H9 (cell line): ENCODE results near the gene INTS6L. TPM values are rescaled to one million over a fixed set of nuclear protein-coding genes. Genes with fewer than 3 reads are reported as not detected.

Experiments used
- DNase-seq: peaks from one replicate; pipeline ENCODE4 v3.0.0-alpha.2; 2017
- H2AFZ ChIP-seq: one replicate; pipeline ENCODE4 v1.6.1; 2013; ENCODE audit warnings: mild to moderate bottlenecking, low read length, control low read depth, moderate library complexity
- H2AK5ac ChIP-seq: 2 replicates; pipeline ENCODE4 v1.6.1; 2013; ENCODE audit warnings: low read length, control low read depth, mixed read lengths; ENCODE audit not compliant: insufficient read length
- H2BK120ac ChIP-seq: one replicate; pipeline ENCODE4 v1.6.1; 2013; ENCODE audit warnings: low read depth, mild to moderate bottlenecking, low read length, control low read depth, inconsistent platforms; ENCODE audit not compliant: poor library complexity, severe bottlenecking
- H2BK12ac ChIP-seq: 2 replicates; pipeline ENCODE4 v1.6.1; 2013; ENCODE audit warnings: low read length, control low read depth, mixed read lengths, low read depth; ENCODE audit not compliant: insufficient read length
- H2BK15ac ChIP-seq: 2 replicates; pipeline ENCODE4 v1.6.1; 2013; ENCODE audit warnings: low read depth, low read length, control low read depth
- H2BK20ac ChIP-seq: one replicate; pipeline ENCODE4 v1.6.1; 2013; ENCODE audit warnings: low read depth, mild to moderate bottlenecking, low read length, control low read depth, inconsistent platforms; ENCODE audit not compliant: poor library complexity, severe bottlenecking
- H2BK5ac ChIP-seq: 2 replicates; pipeline ENCODE4 v1.6.1; 2013; ENCODE audit warnings: low read length, control low read depth, mixed read lengths; ENCODE audit not compliant: insufficient read length
- H3K14ac ChIP-seq: 2 replicates; pipeline ENCODE4 v1.6.1; 2013; ENCODE audit warnings: low read length, control low read depth; ENCODE audit not compliant: insufficient read depth
- H3K18ac ChIP-seq: 2 replicates; pipeline ENCODE4 v1.6.1; 2013; ENCODE audit warnings: low read depth, mild to moderate bottlenecking, mixed read lengths, low read length, control low read depth; ENCODE audit not compliant: insufficient read length
- H3K23ac ChIP-seq: 2 replicates; pipeline ENCODE4 v1.6.1; 2013; ENCODE audit warnings: low read length, control low read depth, mixed read lengths, low read depth; ENCODE audit not compliant: insufficient read length
- H3K23me2 ChIP-seq: 2 replicates; pipeline ENCODE4 v1.6.1; 2013; ENCODE audit warnings: low read depth, mild to moderate bottlenecking, mixed read lengths, low read length, control low read depth; ENCODE audit not compliant: insufficient read length, poor library complexity, severe bottlenecking
- H3K27ac ChIP-seq: 2 replicates; pipeline ENCODE4 v1.5.1; 2013; ENCODE audit warnings: low read length, control low read depth, mixed read lengths, low read depth; ENCODE audit not compliant: insufficient read length
- H3K27me3 ChIP-seq: 2 replicates; pipeline ENCODE4 v1.6.1; 2013; ENCODE audit warnings: low read length, control low read depth, inconsistent platforms; ENCODE audit not compliant: insufficient read depth
- H3K4ac ChIP-seq: 2 replicates; pipeline ENCODE4 v1.6.1; 2013; ENCODE audit warnings: low read depth, mild to moderate bottlenecking, control low read depth, inconsistent platforms, low read length, moderate library complexity
- H3K4me1 ChIP-seq: 2 replicates; pipeline ENCODE4 v1.6.1; 2013; ENCODE audit warnings: low read length, control low read depth, inconsistent platforms; ENCODE audit not compliant: insufficient read depth
- H3K4me2 ChIP-seq: 2 replicates; pipeline ENCODE4 v1.6.1; 2013; ENCODE audit warnings: low read length, control low read depth, mixed read lengths; ENCODE audit not compliant: insufficient read length, insufficient read depth
- H3K56ac ChIP-seq: 2 replicates; pipeline ENCODE4 v1.6.1; 2013; ENCODE audit warnings: low read depth, mild to moderate bottlenecking, mixed read lengths, low read length, control low read depth; ENCODE audit not compliant: insufficient read length
- H3K79me1 ChIP-seq: 2 replicates; pipeline ENCODE4 v1.6.1; 2013; ENCODE audit warnings: low read depth, mild to moderate bottlenecking, moderate library complexity, low read length, control low read depth, inconsistent platforms; ENCODE audit not compliant: insufficient read depth, poor library complexity, severe bottlenecking
- H3K79me2 ChIP-seq: 2 replicates; pipeline ENCODE4 v1.6.1; 2013; ENCODE audit warnings: low read length, control low read depth, inconsistent platforms; ENCODE audit not compliant: insufficient read depth
- H3K9ac ChIP-seq: 2 replicates; pipeline ENCODE4 v1.6.1; 2013; ENCODE audit warnings: low read length, control low read depth, mixed read lengths; ENCODE audit not compliant: insufficient read length; ENCODE audit errors: extremely low read depth
- H3K9me3 ChIP-seq: one replicate; pipeline ENCODE4 v1.6.1; 2013; ENCODE audit warnings: low read depth, low read length, inconsistent platforms; ENCODE audit not compliant: control insufficient read depth
- H3T11ph ChIP-seq: one replicate; pipeline ENCODE4 v1.6.1; 2013; ENCODE audit warnings: mild to moderate bottlenecking, low read length, control low read depth, inconsistent platforms
- H4K20me1 ChIP-seq: one replicate; pipeline ENCODE4 v1.6.1; 2013; ENCODE audit not compliant: control insufficient read depth, insufficient read length, insufficient read depth
- H4K5ac ChIP-seq: 2 replicates; pipeline ENCODE4 v1.6.1; 2013; ENCODE audit warnings: low read depth, mild to moderate bottlenecking, mixed read lengths, low read length, control low read depth; ENCODE audit not compliant: insufficient read length
- H4K8ac ChIP-seq: replicated peaks from 2 replicates; pipeline ENCODE4 v1.6.1; 2013; ENCODE audit warnings: low read length, control low read depth, mixed read lengths, low read depth; ENCODE audit not compliant: insufficient read length
- H4K91ac ChIP-seq: 2 replicates; pipeline ENCODE4 v1.6.1; 2013; ENCODE audit warnings: low read depth, mild to moderate bottlenecking, moderate library complexity, mixed read lengths, low read length, control low read depth; ENCODE audit not compliant: insufficient read length
- H3K27ac Mint-ChIP-seq, 3 experiments: 2 replicates in 2 of 3; 3 replicates in 1 of 3; pipeline ENCODE4 v1.8.0; 2020 to 2021; ENCODE audit warnings: mixed read lengths in 3 of 3, mild to moderate bottlenecking in 1 of 3, moderate library complexity in 1 of 3
- H3K27me3 Mint-ChIP-seq: 2 replicates; pipeline ENCODE4 v1.8.0; 2021; ENCODE audit warnings: low read depth, mild to moderate bottlenecking, moderate library complexity, mixed read lengths
- H3K36me3 Mint-ChIP-seq, 3 experiments: 2 replicates in 2 of 3; 3 replicates in 1 of 3; pipeline ENCODE4 v1.8.0; 2020 to 2021; ENCODE audit warnings: low read depth in 3 of 3, mixed read lengths in 3 of 3; ENCODE audit not compliant: insufficient read depth in 1 of 3
- H3K4me1 Mint-ChIP-seq, 2 experiments: 2 replicates each; pipeline ENCODE4 v1.8.0; 2020; ENCODE audit warnings: mixed read lengths in 2 of 2
- H3K4me3 Mint-ChIP-seq, 2 experiments: 2 replicates in 1 of 2; 3 replicates in 1 of 2; pipeline ENCODE4 v1.8.0; 2020 to 2021; ENCODE audit warnings: mild to moderate bottlenecking in 2 of 2, mixed read lengths in 2 of 2, moderate library complexity in 1 of 2
- H3K9me3 Mint-ChIP-seq, 2 experiments: 2 replicates in 1 of 2; 3 replicates in 1 of 2; pipeline ENCODE4 v1.8.0; 2020; ENCODE audit warnings: mild to moderate bottlenecking in 2 of 2, mixed read lengths in 2 of 2, moderate library complexity in 1 of 2
- WGBS: extraction: QIAGEN DNeasy Blood & Tissue Kit; methylation state at CpG from one replicate; pipeline ENCODE4 v1.1.7; 2013; ENCODE audit warnings: missing lambda C conversion rate, low lambda C conversion rate, mixed read lengths; ENCODE audit not compliant: insufficient read length; ENCODE audit errors: extremely low coverage; 5-methylcytosine and 5-hydroxymethylcytosine counted together
- total RNA-seq: library from RNA; stranded (reverse); gene quantifications from 2 replicates; pipeline ENCODE4 v1.2.1, GENCODE V29; 2021
- TF ChIP-seq, protein P1 (sequence below): fragments of 200-600 bp; sonication (generic); conservative IDR thresholded peaks from 3 replicates; pipeline ENCODE4 v1.8.0; 2021; ENCODE audit warnings: antibody characterized with exemption, mild to moderate bottlenecking

INTS6L gene
- total RNA-seq, 1 experiment from 2014 or later: 7.8 TPM

DNA sequence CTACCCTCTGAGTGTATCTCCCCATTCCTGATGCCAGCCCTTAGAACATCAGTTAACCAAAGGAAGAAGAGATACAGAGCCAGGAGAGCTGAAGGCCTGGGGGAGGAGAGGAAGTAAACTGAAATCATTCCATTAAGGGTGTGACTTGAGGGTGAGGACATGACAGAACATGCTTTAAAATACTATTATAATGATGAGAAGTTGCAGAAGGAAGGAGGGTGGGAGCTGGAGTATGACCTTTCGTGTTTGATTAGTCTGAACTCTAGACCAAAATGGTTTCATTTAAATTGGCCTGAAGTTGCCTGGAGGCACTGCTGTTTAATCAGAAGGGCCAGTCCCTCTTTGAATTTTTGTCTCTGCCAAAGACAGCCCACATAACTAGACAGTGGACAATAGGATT is 11.4 kb downstream of the INTS6L start:
- no peaks in the 10 kb centered on the region for H3K27me3 ChIP-seq
- H2AK5ac ChIP-seq: no peak overlapping the region
- H3K56ac ChIP-seq: no peak overlapping the region
- no peaks in the 10 kb centered on the region for H3K4me1 ChIP-seq
- no peak overlapping the region for H4K91ac ChIP-seq
- no peak overlapping the region for H3K18ac ChIP-seq
- H3K79me2 ChIP-seq: no peaks in the 10 kb centered on the region
- peaks cover 0 to 2% (median 0%) of the 10 kb centered on the region in 3 experiments; a peak in 1 of 7 replicates for H3K36me3 Mint-ChIP-seq
- no peak overlapping the region for H2BK20ac ChIP-seq
- H3K79me1 ChIP-seq: no peaks in the 10 kb centered on the region
- TF ChIP-seq, protein P1, sequence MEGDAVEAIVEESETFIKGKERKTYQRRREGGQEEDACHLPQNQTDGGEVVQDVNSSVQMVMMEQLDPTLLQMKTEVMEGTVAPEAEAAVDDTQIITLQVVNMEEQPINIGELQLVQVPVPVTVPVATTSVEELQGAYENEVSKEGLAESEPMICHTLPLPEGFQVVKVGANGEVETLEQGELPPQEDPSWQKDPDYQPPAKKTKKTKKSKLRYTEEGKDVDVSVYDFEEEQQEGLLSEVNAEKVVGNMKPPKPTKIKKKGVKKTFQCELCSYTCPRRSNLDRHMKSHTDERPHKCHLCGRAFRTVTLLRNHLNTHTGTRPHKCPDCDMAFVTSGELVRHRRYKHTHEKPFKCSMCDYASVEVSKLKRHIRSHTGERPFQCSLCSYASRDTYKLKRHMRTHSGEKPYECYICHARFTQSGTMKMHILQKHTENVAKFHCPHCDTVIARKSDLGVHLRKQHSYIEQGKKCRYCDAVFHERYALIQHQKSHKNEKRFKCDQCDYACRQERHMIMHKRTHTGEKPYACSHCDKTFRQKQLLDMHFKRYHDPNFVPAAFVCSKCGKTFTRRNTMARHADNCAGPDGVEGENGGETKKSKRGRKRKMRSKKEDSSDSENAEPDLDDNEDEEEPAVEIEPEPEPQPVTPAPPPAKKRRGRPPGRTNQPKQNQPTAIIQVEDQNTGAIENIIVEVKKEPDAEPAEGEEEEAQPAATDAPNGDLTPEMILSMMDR: no peak
- H3K9me3 ChIP-seq: peaks cover 30% of the 10 kb centered on the region
- H4K8ac ChIP-seq: no peak overlapping the region
- no peak overlapping the region for H3K27ac Mint-ChIP-seq
- H4K5ac ChIP-seq: no peak overlapping the region
- no peak overlapping the region for H3K27ac ChIP-seq
- no peak overlapping the region for H3K23ac ChIP-seq
- H3K27me3 Mint-ChIP-seq: no peaks in the 10 kb centered on the region
- H4K20me1 ChIP-seq: no peaks in the 10 kb centered on the region
- no peak overlapping the region for H3K14ac ChIP-seq
- no peak overlapping the region for H2BK5ac ChIP-seq
- no CpG with 5 or more reads among the region's 1 CpG for WGBS
- H3T11ph ChIP-seq: no peak overlapping the region
- no peak overlapping the region for H2BK12ac ChIP-seq
- no peak for DNase-seq
- peaks cover 43 to 56% of the 10 kb centered on the region in 2 experiments for H3K9me3 Mint-ChIP-seq
- H2BK120ac ChIP-seq: no peak overlapping the region
- no peak overlapping the region for H2AFZ ChIP-seq
- H3K23me2 ChIP-seq: no peaks in the 10 kb centered on the region
- H3K9ac ChIP-seq: no peak overlapping the region
- H3K4me1 Mint-ChIP-seq: peaks cover 10 to 12% of the 10 kb centered on the region in 2 experiments
- H3K4me3 Mint-ChIP-seq: no peak overlapping the region
- H3K4me2 ChIP-seq: no peak overlapping the region
- H2BK15ac ChIP-seq: no peak overlapping the region
- H3K4ac ChIP-seq: no peak overlapping the region
